H9 (cell line): ENCODE data around the gene CABP4. TPM values are rescaled to one million over a fixed set of nuclear protein-coding genes. Genes with fewer than 3 reads are reported as not detected.

Experiments
- DNase-seq: peaks from one replicate; pipeline ENCODE4 v3.0.0-alpha.2; 2017
- H2AFZ ChIP-seq: one replicate; pipeline ENCODE4 v1.6.1; 2013; ENCODE audit warnings: mild to moderate bottlenecking, low read length, control low read depth, moderate library complexity
- H2AK5ac ChIP-seq: 2 replicates; pipeline ENCODE4 v1.6.1; 2013; ENCODE audit warnings: low read length, control low read depth, mixed read lengths; ENCODE audit not compliant: insufficient read length
- H2BK120ac ChIP-seq: one replicate; pipeline ENCODE4 v1.6.1; 2013; ENCODE audit warnings: low read depth, mild to moderate bottlenecking, low read length, control low read depth, inconsistent platforms; ENCODE audit not compliant: poor library complexity, severe bottlenecking
- H2BK12ac ChIP-seq: 2 replicates; pipeline ENCODE4 v1.6.1; 2013; ENCODE audit warnings: low read length, control low read depth, mixed read lengths, low read depth; ENCODE audit not compliant: insufficient read length
- H2BK15ac ChIP-seq: 2 replicates; pipeline ENCODE4 v1.6.1; 2013; ENCODE audit warnings: low read depth, low read length, control low read depth
- H2BK20ac ChIP-seq: one replicate; pipeline ENCODE4 v1.6.1; 2013; ENCODE audit warnings: low read depth, mild to moderate bottlenecking, low read length, control low read depth, inconsistent platforms; ENCODE audit not compliant: poor library complexity, severe bottlenecking
- H2BK5ac ChIP-seq: 2 replicates; pipeline ENCODE4 v1.6.1; 2013; ENCODE audit warnings: low read length, control low read depth, mixed read lengths; ENCODE audit not compliant: insufficient read length
- H3K14ac ChIP-seq: 2 replicates; pipeline ENCODE4 v1.6.1; 2013; ENCODE audit warnings: low read length, control low read depth; ENCODE audit not compliant: insufficient read depth
- H3K18ac ChIP-seq: 2 replicates; pipeline ENCODE4 v1.6.1; 2013; ENCODE audit warnings: low read depth, mild to moderate bottlenecking, mixed read lengths, low read length, control low read depth; ENCODE audit not compliant: insufficient read length
- H3K23ac ChIP-seq: 2 replicates; pipeline ENCODE4 v1.6.1; 2013; ENCODE audit warnings: low read length, control low read depth, mixed read lengths, low read depth; ENCODE audit not compliant: insufficient read length
- H3K23me2 ChIP-seq: 2 replicates; pipeline ENCODE4 v1.6.1; 2013; ENCODE audit warnings: low read depth, mild to moderate bottlenecking, mixed read lengths, low read length, control low read depth; ENCODE audit not compliant: insufficient read length, poor library complexity, severe bottlenecking
- H3K27ac ChIP-seq: 2 replicates; pipeline ENCODE4 v1.5.1; 2013; ENCODE audit warnings: low read length, control low read depth, mixed read lengths, low read depth; ENCODE audit not compliant: insufficient read length
- H3K27me3 ChIP-seq: 2 replicates; pipeline ENCODE4 v1.6.1; 2013; ENCODE audit warnings: low read length, control low read depth, inconsistent platforms; ENCODE audit not compliant: insufficient read depth
- H3K4ac ChIP-seq: 2 replicates; pipeline ENCODE4 v1.6.1; 2013; ENCODE audit warnings: low read depth, mild to moderate bottlenecking, control low read depth, inconsistent platforms, low read length, moderate library complexity
- H3K4me1 ChIP-seq: 2 replicates; pipeline ENCODE4 v1.6.1; 2013; ENCODE audit warnings: low read length, control low read depth, inconsistent platforms; ENCODE audit not compliant: insufficient read depth
- H3K4me2 ChIP-seq: 2 replicates; pipeline ENCODE4 v1.6.1; 2013; ENCODE audit warnings: low read length, control low read depth, mixed read lengths; ENCODE audit not compliant: insufficient read length, insufficient read depth
- H3K56ac ChIP-seq: 2 replicates; pipeline ENCODE4 v1.6.1; 2013; ENCODE audit warnings: low read depth, mild to moderate bottlenecking, mixed read lengths, low read length, control low read depth; ENCODE audit not compliant: insufficient read length
- H3K79me1 ChIP-seq: 2 replicates; pipeline ENCODE4 v1.6.1; 2013; ENCODE audit warnings: low read depth, mild to moderate bottlenecking, moderate library complexity, low read length, control low read depth, inconsistent platforms; ENCODE audit not compliant: insufficient read depth, poor library complexity, severe bottlenecking
- H3K79me2 ChIP-seq: 2 replicates; pipeline ENCODE4 v1.6.1; 2013; ENCODE audit warnings: low read length, control low read depth, inconsistent platforms; ENCODE audit not compliant: insufficient read depth
- H3K9ac ChIP-seq: 2 replicates; pipeline ENCODE4 v1.6.1; 2013; ENCODE audit warnings: low read length, control low read depth, mixed read lengths; ENCODE audit not compliant: insufficient read length; ENCODE audit errors: extremely low read depth
- H3K9me3 ChIP-seq: one replicate; pipeline ENCODE4 v1.6.1; 2013; ENCODE audit warnings: low read depth, low read length, inconsistent platforms; ENCODE audit not compliant: control insufficient read depth
- H3T11ph ChIP-seq: one replicate; pipeline ENCODE4 v1.6.1; 2013; ENCODE audit warnings: mild to moderate bottlenecking, low read length, control low read depth, inconsistent platforms
- H4K20me1 ChIP-seq: one replicate; pipeline ENCODE4 v1.6.1; 2013; ENCODE audit not compliant: control insufficient read depth, insufficient read length, insufficient read depth
- H4K5ac ChIP-seq: 2 replicates; pipeline ENCODE4 v1.6.1; 2013; ENCODE audit warnings: low read depth, mild to moderate bottlenecking, mixed read lengths, low read length, control low read depth; ENCODE audit not compliant: insufficient read length
- H4K8ac ChIP-seq: replicated peaks from 2 replicates; pipeline ENCODE4 v1.6.1; 2013; ENCODE audit warnings: low read length, control low read depth, mixed read lengths, low read depth; ENCODE audit not compliant: insufficient read length
- H4K91ac ChIP-seq: 2 replicates; pipeline ENCODE4 v1.6.1; 2013; ENCODE audit warnings: low read depth, mild to moderate bottlenecking, moderate library complexity, mixed read lengths, low read length, control low read depth; ENCODE audit not compliant: insufficient read length
- H3K27ac Mint-ChIP-seq, 3 experiments: 2 replicates in 2 of 3; 3 replicates in 1 of 3; pipeline ENCODE4 v1.8.0; 2020 to 2021; ENCODE audit warnings: mixed read lengths in 3 of 3, mild to moderate bottlenecking in 1 of 3, moderate library complexity in 1 of 3
- H3K27me3 Mint-ChIP-seq: 2 replicates; pipeline ENCODE4 v1.8.0; 2021; ENCODE audit warnings: low read depth, mild to moderate bottlenecking, moderate library complexity, mixed read lengths
- H3K36me3 Mint-ChIP-seq, 3 experiments: 2 replicates in 2 of 3; 3 replicates in 1 of 3; pipeline ENCODE4 v1.8.0; 2020 to 2021; ENCODE audit warnings: low read depth in 3 of 3, mixed read lengths in 3 of 3; ENCODE audit not compliant: insufficient read depth in 1 of 3
- H3K4me1 Mint-ChIP-seq, 2 experiments: 2 replicates each; pipeline ENCODE4 v1.8.0; 2020; ENCODE audit warnings: mixed read lengths in 2 of 2
- H3K4me3 Mint-ChIP-seq, 2 experiments: 2 replicates in 1 of 2; 3 replicates in 1 of 2; pipeline ENCODE4 v1.8.0; 2020 to 2021; ENCODE audit warnings: mild to moderate bottlenecking in 2 of 2, mixed read lengths in 2 of 2, moderate library complexity in 1 of 2
- H3K9me3 Mint-ChIP-seq, 2 experiments: 2 replicates in 1 of 2; 3 replicates in 1 of 2; pipeline ENCODE4 v1.8.0; 2020; ENCODE audit warnings: mild to moderate bottlenecking in 2 of 2, mixed read lengths in 2 of 2, moderate library complexity in 1 of 2
- WGBS: extraction: QIAGEN DNeasy Blood & Tissue Kit; methylation state at CpG from one replicate; pipeline ENCODE4 v1.1.7; 2013; ENCODE audit warnings: missing lambda C conversion rate, low lambda C conversion rate, mixed read lengths; ENCODE audit not compliant: insufficient read length; ENCODE audit errors: extremely low coverage; 5-methylcytosine and 5-hydroxymethylcytosine counted together
- total RNA-seq: library from RNA; stranded (reverse); gene quantifications from 2 replicates; pipeline ENCODE4 v1.2.1, GENCODE V29; 2021
- TF ChIP-seq, protein P1 (sequence below): fragments of 200-600 bp; sonication (generic); conservative IDR thresholded peaks from 3 replicates; pipeline ENCODE4 v1.8.0; 2021; ENCODE audit warnings: antibody characterized with exemption, mild to moderate bottlenecking

The CABP4 gene
- total RNA-seq, 1 experiment from 2014 or later = not detected

DNA sequence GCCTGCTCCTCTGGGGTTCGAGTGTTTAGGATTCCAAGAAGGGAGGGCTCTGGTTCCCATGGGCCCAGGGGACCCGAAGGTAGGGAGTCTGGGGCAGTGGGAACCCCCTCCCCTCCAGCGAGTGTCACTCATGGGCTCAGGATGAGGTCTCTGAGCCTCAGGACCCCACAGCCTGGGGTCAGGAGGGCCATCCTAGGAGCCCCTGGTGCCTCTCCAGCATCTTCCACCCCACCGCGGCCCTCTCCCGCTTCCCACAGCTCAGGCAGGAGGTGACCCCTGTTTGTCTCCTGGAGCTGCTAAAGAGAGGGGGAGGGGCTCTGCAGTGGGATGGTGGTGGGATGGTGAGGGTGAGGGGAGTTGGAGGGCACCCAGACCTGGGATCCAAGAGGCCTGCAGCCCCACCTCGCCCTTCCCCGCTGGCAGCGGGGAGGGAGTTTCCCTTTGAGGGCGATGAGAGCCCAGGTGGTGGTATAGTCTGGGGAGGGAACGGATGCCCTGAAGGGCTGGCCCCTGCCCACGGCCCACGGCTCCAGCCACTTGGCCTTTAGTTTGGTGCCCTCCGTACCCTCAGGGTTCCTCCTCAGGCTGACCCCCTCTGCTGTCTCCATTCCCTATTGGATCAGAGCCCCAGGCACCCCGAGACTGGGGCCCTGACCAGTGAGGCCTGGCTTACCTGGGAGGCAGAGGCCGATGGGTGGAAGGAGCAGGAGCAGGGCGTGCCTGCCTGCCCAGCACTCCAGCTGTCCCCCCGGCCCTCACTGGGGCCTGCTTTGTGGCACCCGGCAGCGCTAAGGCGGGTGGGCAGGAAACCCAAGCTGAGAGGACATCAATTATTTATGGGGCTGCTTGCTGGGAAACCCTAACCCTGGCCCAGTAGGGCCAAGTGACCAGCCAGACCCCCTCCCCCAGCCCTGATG lies 1.1 kb upstream of the CABP4 start:
- H3K27me3 ChIP-seq = no peaks in the 10 kb centered on the region
- H3K56ac ChIP-seq = no peak overlapping the region
- H4K91ac ChIP-seq = no peak overlapping the region
- H2AK5ac ChIP-seq = no peak overlapping the region
- H3K79me2 ChIP-seq = no peaks in the 10 kb centered on the region
- H4K5ac ChIP-seq = no peak overlapping the region
- no peak overlapping the region for H2AFZ ChIP-seq
- no CpG with 5 or more reads among the region's 21 CpGs for WGBS
- no peak overlapping the region for H3K4ac ChIP-seq
- no peak overlapping the region for H2BK120ac ChIP-seq
- H3K9me3 Mint-ChIP-seq = no peaks in the 10 kb centered on the region; a peak in 1 of 5 replicates
- H3K9ac ChIP-seq = no peak overlapping the region
- H3K9me3 ChIP-seq = no peaks in the 10 kb centered on the region
- no peaks in the 10 kb centered on the region for H3K79me1 ChIP-seq
- H4K8ac ChIP-seq = no peak overlapping the region
- peaks cover 5% of the 10 kb centered on the region for H3K23me2 ChIP-seq
- DNase-seq = no peak
- H2BK5ac ChIP-seq = no peak overlapping the region
- no peak overlapping the region for H3K27ac ChIP-seq
- H3K4me1 Mint-ChIP-seq = 0 out of 4 replicates have a peak, but pooled peaks cover 0 to 4% of the 10 kb centered on the region in 2 experiments
- no peak overlapping the region for H2BK15ac ChIP-seq
- no peaks in the 10 kb centered on the region for H3K4me1 ChIP-seq
- H3K27ac Mint-ChIP-seq = peak overlapping the region in 1 of 3 experiments; percentile 72; a peak in 1 of 7 replicates
- H3K18ac ChIP-seq = no peak overlapping the region
- H4K20me1 ChIP-seq = no peaks in the 10 kb centered on the region
- H3T11ph ChIP-seq = no peak overlapping the region
- H3K4me2 ChIP-seq = no peak overlapping the region
- TF ChIP-seq, protein P1, sequence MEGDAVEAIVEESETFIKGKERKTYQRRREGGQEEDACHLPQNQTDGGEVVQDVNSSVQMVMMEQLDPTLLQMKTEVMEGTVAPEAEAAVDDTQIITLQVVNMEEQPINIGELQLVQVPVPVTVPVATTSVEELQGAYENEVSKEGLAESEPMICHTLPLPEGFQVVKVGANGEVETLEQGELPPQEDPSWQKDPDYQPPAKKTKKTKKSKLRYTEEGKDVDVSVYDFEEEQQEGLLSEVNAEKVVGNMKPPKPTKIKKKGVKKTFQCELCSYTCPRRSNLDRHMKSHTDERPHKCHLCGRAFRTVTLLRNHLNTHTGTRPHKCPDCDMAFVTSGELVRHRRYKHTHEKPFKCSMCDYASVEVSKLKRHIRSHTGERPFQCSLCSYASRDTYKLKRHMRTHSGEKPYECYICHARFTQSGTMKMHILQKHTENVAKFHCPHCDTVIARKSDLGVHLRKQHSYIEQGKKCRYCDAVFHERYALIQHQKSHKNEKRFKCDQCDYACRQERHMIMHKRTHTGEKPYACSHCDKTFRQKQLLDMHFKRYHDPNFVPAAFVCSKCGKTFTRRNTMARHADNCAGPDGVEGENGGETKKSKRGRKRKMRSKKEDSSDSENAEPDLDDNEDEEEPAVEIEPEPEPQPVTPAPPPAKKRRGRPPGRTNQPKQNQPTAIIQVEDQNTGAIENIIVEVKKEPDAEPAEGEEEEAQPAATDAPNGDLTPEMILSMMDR = no peak
- no peaks in the 10 kb centered on the region; a peak in 1 of 7 replicates for H3K36me3 Mint-ChIP-seq
- H2BK12ac ChIP-seq = no peak overlapping the region
- H3K23ac ChIP-seq = no peak overlapping the region
- peaks cover 14% of the 10 kb centered on the region for H3K27me3 Mint-ChIP-seq
- H2BK20ac ChIP-seq = no peak overlapping the region
- no peak overlapping the region for H3K4me3 Mint-ChIP-seq
- no peak overlapping the region for H3K14ac ChIP-seq
